ENCODE data around the gene ARHGAP44.

Gene ARHGAP44

GRCh38 chr17:13030459-13031300 is 241.4 kb downstream of the ARHGAP44 start:
- peak; percentile 71 for DNase-seq

GRCh38 chr17:13031718-13032350 is 242.5 kb downstream of the ARHGAP44 start:
- peak; percentile 78 for DNase-seq

GRCh38 chr17:13035420-13035819 is 246.1 kb downstream of the ARHGAP44 start:
- DNase-seq: no peak

- no peak for DNase-seq
Measured at GRCh38 chr17:13036751-13037150, 247.5 kb downstream of the ARHGAP44 start.

DNA sequence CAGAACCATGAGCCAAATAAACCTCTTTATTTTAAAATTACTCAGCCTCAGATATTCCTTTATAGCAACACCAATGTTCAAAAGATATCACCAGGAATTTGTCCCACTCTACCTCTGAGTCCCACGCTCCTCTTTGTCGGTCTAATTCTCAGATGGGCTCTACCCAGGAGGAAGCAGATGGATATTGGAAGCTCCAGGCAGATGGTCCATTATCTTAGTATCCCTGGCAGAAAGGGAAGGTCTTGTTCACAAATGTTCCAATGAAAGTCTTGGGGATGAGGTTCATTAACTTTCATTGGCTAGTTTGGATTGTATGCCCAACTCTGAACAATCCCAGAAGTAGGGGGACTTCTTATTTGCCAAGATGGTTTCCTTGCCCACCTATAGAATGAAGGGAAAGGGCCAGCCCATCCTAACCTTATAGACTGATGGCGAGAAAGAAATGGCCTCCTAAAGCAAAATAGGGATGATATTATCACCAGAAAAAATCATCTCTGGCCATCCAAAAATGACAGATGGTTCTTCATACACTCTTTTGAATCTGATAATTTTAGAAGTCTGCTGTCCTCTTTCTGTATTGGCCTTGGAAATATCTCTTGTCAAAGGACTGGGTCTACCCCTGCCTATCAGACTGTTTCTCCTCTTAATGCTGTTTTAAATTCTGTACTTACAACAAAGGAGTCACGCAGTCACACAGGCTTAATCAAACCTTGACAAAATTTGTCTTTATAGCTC is 249.8 kb downstream of the ARHGAP44 start:
- no peak for DNase-seq

All from activated effector memory CD4-positive, alpha-beta T cell treated with anti-CD3 and anti-CD28 coated beads, Interleukin-2, amount 50 U/mL, for 16 hours (primary cell).